CD8-positive, alpha-beta memory T cell (primary cell): ENCODE data around the gene CCPG1. TPM values are rescaled to one million over a fixed set of nuclear protein-coding genes. Genes with fewer than 3 reads are reported as not detected.

Experiments
- polyA plus RNA-seq: library from polyadenylated mRNA; unstranded; fragments of 300-500 nt; fragmentation: Illumina TruSeq; gene quantifications from one replicate; pipeline ENCODE4 v1.2.3, GENCODE V29; 2021
- total RNA-seq, 2 experiments: library from RNA; stranded (reverse); gene quantifications; one replicate each; pipeline ENCODE4 v1.2.3, GENCODE V29; 2021

CCPG1 gene
- total and polyA plus RNA-seq, 3 experiments from 2014 or later: 13.1 to 52.8 (median 14.2) TPM

Other genes with a start within 250 kb of the CCPG1 start
- gene RSL24D1, start 211.4 kb downstream of the CCPG1 start, total RNA-seq: 100 to 1,000 TPM; 145 to 154 TPM
- 84.9 TPM for gene RSL24D1, start 211.4 kb downstream of the CCPG1 start, polyA plus RNA-seq
- gene RAB27A, start 118.5 kb downstream of the CCPG1 start, total RNA-seq: 100 to 1,000 TPM; 187 to 195 TPM
- 132 TPM for gene RAB27A, start 118.5 kb downstream of the CCPG1 start, polyA plus RNA-seq
- 10 to 100 TPM; 11.5 to 11.9 TPM for gene PIGBOS1, start 89.2 kb downstream of the CCPG1 start, total RNA-seq
- 43.9 TPM for gene PIGBOS1, start 89.2 kb downstream of the CCPG1 start, polyA plus RNA-seq
- 10 to 100 TPM; 17.4 to 17.9 TPM for gene PIGB, start 89.1 kb downstream of the CCPG1 start, total RNA-seq
- 22.4 TPM for gene PIGB, start 89.1 kb downstream of the CCPG1 start, polyA plus RNA-seq
- gene PIERCE2, start 136 bp upstream of the CCPG1 start, total RNA-seq: under 1 TPM in 1 of 2 experiments, not detected in 1; 0.44 TPM
- not detected for gene PIERCE2, start 136 bp upstream of the CCPG1 start, polyA plus RNA-seq
- gene DNAAF4, start 99.9 kb upstream of the CCPG1 start, total RNA-seq: under 1 TPM; 0.53 to 0.85 TPM
- gene DNAAF4, start 99.9 kb upstream of the CCPG1 start, polyA plus RNA-seq: not detected
- gene PYGO1, start 180.0 kb upstream of the CCPG1 start, total RNA-seq: under 1 TPM in 1 of 2 experiments, not detected in 1; 0.07 TPM
- not detected for gene PYGO1, start 180.0 kb upstream of the CCPG1 start, polyA plus RNA-seq